Hematopoietic multipotent progenitor cell treated with erythropoietin and hydrocortisone succinate and interleukin-3 and kit ligand, for 6 days (in vitro differentiated cells): Measurements from ENCODE around the gene GRIK4.

Experiments
- DNase-seq: peaks from one replicate; pipeline ENCODE4 v3.0.0-alpha.2; 2015

GRIK4 gene

GRCh38 chr11:120931057-120931779, 419.7 kb downstream of the GRIK4 start:
- DNase-seq = peak; percentile 34

GRCh38 chr11:120932305-120932915, 420.9 kb downstream of the GRIK4 start:
- no peak for DNase-seq

- DNase-seq = no peak
Measured at GRCh38 chr11:120936356-120936755, 424.8 kb downstream of the GRIK4 start.

- DNase-seq = no peak
Measured at GRCh38 chr11:120937501-120937900, 426.0 kb downstream of the GRIK4 start.

- no peak for DNase-seq
Measured at GRCh38 chr11:120938260-120938659, 426.7 kb downstream of the GRIK4 start.

GRCh38 chr11:120940160-120940848, 428.8 kb downstream of the GRIK4 start:
- DNase-seq = no peak

GRCh38 chr11:120941000-120941399, 429.5 kb downstream of the GRIK4 start:
- DNase-seq = no peak

- no peak for DNase-seq
Measured at GRCh38 chr11:120942701-120943100, 431.2 kb downstream of the GRIK4 start.

GRCh38 chr11:120945042-120945441, 433.5 kb downstream of the GRIK4 start:
- peak; percentile 15 for DNase-seq

- DNase-seq = no peak
Measured at GRCh38 chr11:120950880-120951279, 439.3 kb downstream of the GRIK4 start.

- peak; percentile 79 for DNase-seq
Measured at GRCh38 chr11:120952461-120953434, 441.2 kb downstream of the GRIK4 start.

GRCh38 chr11:120954381-120954780, 442.8 kb downstream of the GRIK4 start:
- no peak for DNase-seq

GRCh38 chr11:120956710-120957495, 445.4 kb downstream of the GRIK4 start:
- no peak for DNase-seq

- DNase-seq = no peak
Measured at GRCh38 chr11:120958185-120958584, 446.6 kb downstream of the GRIK4 start.

- peak; percentile 15 for DNase-seq
Measured at GRCh38 chr11:120959189-120959588, 447.6 kb downstream of the GRIK4 start.

- DNase-seq = no peak
Measured at GRCh38 chr11:120964857-120965256, 453.3 kb downstream of the GRIK4 start.

GRCh38 chr11:120966840-120967239, 455.3 kb downstream of the GRIK4 start:
- no peak for DNase-seq

GRCh38 chr11:120969993-120970392, 458.4 kb downstream of the GRIK4 start:
- no peak for DNase-seq

GRCh38 chr11:120971825-120972224, 460.3 kb downstream of the GRIK4 start:
- no peak for DNase-seq

- DNase-seq = no peak
Measured at GRCh38 chr11:120972621-120973020, 461.1 kb downstream of the GRIK4 start.

GRCh38 chr11:120973501-120973900, 462.0 kb downstream of the GRIK4 start:
- no peak for DNase-seq

GRCh38 chr11:120974466-120974865, 462.9 kb downstream of the GRIK4 start:
- DNase-seq = no peak
